Inflammatory macrophage (primary cell): ENCODE data around the gene THRB.
A peak's percentile ranks its signal among the peaks of the same experiment; 100 is the strongest.
"Not testable (repeated sequence)": the region's sequence is repeated elsewhere in the genome, so short reads cannot be mapped to it uniquely, and the experiment has no call there.

ENCODE experiments used
- DNase-seq, 2 donors: peaks; one replicate each; pipeline ENCODE4 v3.0.0-alpha.2; 2020 to 2022

THRB gene

GRCh38 chr3:24401090-24401810 lies 93.4 kb downstream of the THRB start:
- no peak for DNase-seq

- no peak for DNase-seq
Observed at GRCh38 chr3:24400450-24400849, 94.2 kb downstream of the THRB start.

- DNase-seq, result no peak
Observed at GRCh38 chr3:24400015-24400414, 94.6 kb downstream of the THRB start.

GRCh38 chr3:24399614-24400013 lies 95.0 kb downstream of the THRB start:
- no peak for DNase-seq

- DNase-seq, result not testable (repeated sequence)
Observed at GRCh38 chr3:24398712-24399111, 95.9 kb downstream of the THRB start.

GRCh38 chr3:24396338-24396737 lies 98.3 kb downstream of the THRB start:
- no peak for DNase-seq

GRCh38 chr3:24394754-24395153 lies 99.9 kb downstream of the THRB start:
- DNase-seq, result no peak

GRCh38 chr3:24393316-24393715 lies 101.3 kb downstream of the THRB start:
- no peak for DNase-seq

- no peak for DNase-seq
Observed at GRCh38 chr3:24390169-24391130, 104.2 kb downstream of the THRB start.

GRCh38 chr3:24389108-24390090 lies 105.3 kb downstream of the THRB start:
- no peak for DNase-seq

GRCh38 chr3:24388611-24389010 lies 106.0 kb downstream of the THRB start:
- no peak for DNase-seq

GRCh38 chr3:24388159-24388558 lies 106.5 kb downstream of the THRB start:
- DNase-seq, result no peak

GRCh38 chr3:24387493-24387892 lies 107.2 kb downstream of the THRB start:
- DNase-seq, result no peak

- no peak for DNase-seq
Observed at GRCh38 chr3:24387000-24387399, 107.7 kb downstream of the THRB start.

- no peak for DNase-seq
Observed at GRCh38 chr3:24386458-24386857, 108.2 kb downstream of the THRB start.

- DNase-seq, result no peak
Observed at GRCh38 chr3:24385012-24385615, 109.5 kb downstream of the THRB start.

- DNase-seq, result no peak
Observed at GRCh38 chr3:24382647-24383046, 112.0 kb downstream of the THRB start.

GRCh38 chr3:24379936-24380335 lies 114.7 kb downstream of the THRB start:
- DNase-seq, result no peak

- no peak for DNase-seq
Observed at GRCh38 chr3:24378313-24378712, 116.3 kb downstream of the THRB start.

GRCh38 chr3:24377218-24377993 lies 117.2 kb downstream of the THRB start:
- peak; percentile 82 to 85 for DNase-seq

GRCh38 chr3:24375947-24376384 lies 118.7 kb downstream of the THRB start:
- DNase-seq, result no peak
